Iris pigment epithelial cell (primary cell): ENCODE data around the gene LMAN2.
"Not testable (repeated sequence)": the region's sequence is repeated elsewhere in the genome, so short reads cannot be mapped to it uniquely, and the experiment has no call there.

Source experiments
- DNase-seq: peaks from one replicate; pipeline ENCODE4 v3.0.0-alpha.2; 2011; ENCODE audit warnings: low read depth

Gene LMAN2

DNA sequence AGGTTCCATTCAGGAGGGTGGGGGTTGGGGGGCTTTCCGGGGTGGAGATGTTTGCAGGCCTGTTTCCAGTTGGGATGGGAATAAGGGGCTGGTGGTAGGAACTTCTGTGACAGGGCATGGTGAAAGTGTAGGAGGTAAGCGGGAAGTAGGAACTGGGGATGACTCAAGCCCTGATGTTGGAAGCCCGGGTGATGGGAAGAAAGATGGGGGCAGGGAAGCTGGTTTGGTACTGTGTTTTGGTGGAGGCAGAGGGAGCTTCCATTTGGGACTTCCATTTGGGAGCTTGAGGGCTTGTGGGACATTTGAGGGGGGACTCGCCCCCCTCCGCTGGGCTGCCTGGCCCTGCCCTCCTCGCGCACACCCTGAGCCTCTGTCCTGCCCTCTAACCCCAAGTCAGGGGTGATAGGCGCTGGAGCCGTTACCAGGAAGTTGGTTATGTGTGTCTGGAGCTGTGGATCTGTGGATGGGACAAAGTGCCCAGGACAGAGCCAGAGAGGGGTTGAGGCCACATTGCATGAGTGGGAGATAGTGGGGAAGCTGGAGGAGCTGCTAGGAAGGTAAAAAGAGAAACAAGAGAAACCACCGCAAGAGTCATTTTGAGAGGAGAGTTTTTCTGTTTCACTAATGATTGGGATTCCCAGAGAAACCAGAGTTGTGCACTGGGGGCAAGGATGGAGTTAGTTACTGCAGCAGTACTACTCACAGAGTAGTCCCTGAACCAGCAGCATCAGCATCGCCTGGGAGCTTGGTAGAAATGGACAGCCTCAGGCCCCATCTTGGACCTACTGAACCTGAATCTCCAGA is 12.9 kb upstream of the LMAN2 start:
- DNase-seq: no peak

DNA sequence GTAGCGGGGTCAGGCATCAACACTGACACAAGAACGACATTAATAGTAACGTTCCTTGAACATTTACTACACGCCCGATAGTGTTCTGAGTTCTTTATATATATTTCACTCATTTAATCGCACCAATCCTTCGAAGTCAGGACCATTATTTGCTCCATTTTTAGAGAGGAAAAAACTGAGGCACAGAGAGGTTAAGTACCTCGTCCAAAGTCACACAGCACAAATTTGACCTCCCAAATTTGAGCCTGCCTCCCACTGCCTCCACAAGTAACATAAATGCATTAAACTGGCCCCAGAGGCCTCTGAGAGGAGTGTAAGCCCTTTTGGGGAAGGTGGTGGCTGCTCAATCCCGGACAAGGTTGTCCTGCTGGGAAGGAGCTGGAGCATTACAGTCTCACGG is 12.1 kb upstream of the LMAN2 start:
- no peak for DNase-seq

- no peak for DNase-seq
Observed at GRCh38 chr5:177362610-177363507, 11.4 kb upstream of the LMAN2 start.

DNA sequence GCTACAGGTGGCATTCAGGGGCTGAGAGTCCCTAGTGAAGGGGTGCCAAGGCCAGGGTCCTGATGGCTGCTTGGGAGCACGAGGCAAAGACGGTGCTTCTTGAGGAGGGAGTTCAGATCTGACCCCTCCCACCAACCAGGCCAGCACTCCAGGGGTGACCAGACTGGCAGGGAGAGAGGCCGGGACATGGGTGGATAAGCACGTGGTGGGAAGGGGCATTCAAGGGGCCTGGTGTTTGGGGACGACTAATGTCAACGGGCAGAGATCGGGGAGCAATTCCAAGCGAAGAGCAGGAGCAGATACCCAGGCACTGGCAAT is 10.8 kb upstream of the LMAN2 start:
- no peak for DNase-seq

- no peak for DNase-seq
Observed at GRCh38 chr5:177361418-177362291, 10.2 kb upstream of the LMAN2 start.

DNA sequence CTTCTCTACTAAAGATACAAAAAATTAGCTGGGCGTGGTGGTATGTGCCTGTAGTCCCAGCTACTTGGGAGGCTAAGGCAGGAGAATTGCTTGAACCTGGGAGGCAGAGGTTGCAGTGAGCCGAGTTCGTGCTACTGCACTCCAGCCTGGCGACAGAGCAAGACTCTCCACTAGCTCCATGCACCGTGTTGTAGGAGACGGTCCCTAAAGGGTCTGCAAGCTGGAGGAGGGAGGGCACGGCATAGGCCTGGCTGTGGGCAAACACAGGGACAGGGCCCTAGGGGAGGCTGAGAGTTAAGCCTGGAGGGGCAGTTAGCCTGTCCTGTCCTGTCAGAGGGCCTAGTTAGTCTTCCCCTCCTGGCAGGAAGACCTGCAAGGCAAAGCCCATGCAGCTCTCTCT is 9.3 kb upstream of the LMAN2 start:
- not testable (repeated sequence) for DNase-seq

- DNase-seq: no peak
Observed at GRCh38 chr5:177359860-177360259, 8.4 kb upstream of the LMAN2 start.

- no peak for DNase-seq
Observed at GRCh38 chr5:177359451-177359851, 8.0 kb upstream of the LMAN2 start.

- no peak for DNase-seq
Observed at GRCh38 chr5:177358370-177358819, 6.9 kb upstream of the LMAN2 start.

- peak; percentile 61 for DNase-seq
Observed at GRCh38 chr5:177357459-177358351, 6.2 kb upstream of the LMAN2 start, which contains the start of gene RGS14. Gene RGS14, plus strand, starts transcription at chr5:177357924. Its CDS starts 101 bp downstream, at chr5:177358025.

- DNase-seq: no peak
Observed at GRCh38 chr5:177357146-177357458, 5.6 kb upstream of the LMAN2 start.

- DNase-seq: no peak
Observed at GRCh38 chr5:177356746-177357145, 5.3 kb upstream of the LMAN2 start.

- no peak for DNase-seq
Observed at GRCh38 chr5:177355868-177356168, 4.3 kb upstream of the LMAN2 start.

- DNase-seq: no peak
Observed at GRCh38 chr5:177355162-177355867, 3.8 kb upstream of the LMAN2 start.

- no peak for DNase-seq
Observed at GRCh38 chr5:177354711-177355110, 3.2 kb upstream of the LMAN2 start.

DNA sequence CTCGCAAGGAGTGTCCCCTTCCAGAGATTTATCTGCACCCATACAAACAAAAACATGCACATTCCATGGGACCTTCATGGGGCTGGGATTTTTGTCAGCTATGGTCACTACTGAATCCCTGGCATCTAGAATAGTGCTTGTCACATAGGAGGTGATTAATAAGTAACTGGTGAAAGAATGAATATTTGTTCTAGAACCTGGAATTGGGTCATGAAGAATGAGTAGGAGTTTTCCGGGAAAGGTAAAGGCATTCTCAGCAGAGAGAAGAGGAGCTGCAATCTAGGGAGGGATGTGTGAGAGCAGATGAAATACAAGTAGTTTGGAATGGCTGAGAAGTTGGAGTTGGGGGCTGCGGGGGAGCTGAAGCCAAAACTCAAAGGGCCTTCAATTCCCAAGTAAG is 2.8 kb upstream of the LMAN2 start:
- DNase-seq: no peak

- DNase-seq: no peak
Observed at GRCh38 chr5:177353093-177353492, 1.6 kb upstream of the LMAN2 start.

DNA sequence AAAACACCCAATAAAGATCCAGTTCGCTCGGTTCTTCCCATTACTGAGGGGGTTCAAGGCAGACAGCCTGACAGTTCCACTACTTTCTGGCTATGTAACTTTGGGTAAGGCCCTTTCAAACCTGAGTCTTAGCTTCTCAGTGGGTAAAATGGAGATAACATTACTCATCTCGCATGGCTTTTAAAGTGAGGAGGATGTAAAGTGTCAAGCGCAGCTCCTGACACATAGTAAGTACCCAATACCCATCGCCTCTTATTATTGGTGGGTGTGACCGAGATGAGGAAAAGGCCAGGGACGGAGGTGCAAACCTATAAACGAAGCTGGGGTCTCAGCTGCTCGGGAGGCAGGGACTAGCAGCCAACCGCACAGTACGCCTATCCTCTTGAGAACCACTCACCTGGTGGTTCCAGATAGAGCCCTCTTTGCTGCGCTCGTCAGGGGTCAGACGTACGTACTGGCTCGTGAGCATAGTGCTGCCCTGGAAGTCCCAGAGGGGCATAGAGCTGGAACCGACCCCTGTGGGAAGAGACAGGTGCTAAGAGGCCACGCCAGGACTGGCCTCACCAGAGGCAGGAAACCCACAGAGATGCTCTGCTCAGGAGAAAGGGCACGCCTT is 584 bp downstream of the LMAN2 start:
- DNase-seq: no peak

DNA sequence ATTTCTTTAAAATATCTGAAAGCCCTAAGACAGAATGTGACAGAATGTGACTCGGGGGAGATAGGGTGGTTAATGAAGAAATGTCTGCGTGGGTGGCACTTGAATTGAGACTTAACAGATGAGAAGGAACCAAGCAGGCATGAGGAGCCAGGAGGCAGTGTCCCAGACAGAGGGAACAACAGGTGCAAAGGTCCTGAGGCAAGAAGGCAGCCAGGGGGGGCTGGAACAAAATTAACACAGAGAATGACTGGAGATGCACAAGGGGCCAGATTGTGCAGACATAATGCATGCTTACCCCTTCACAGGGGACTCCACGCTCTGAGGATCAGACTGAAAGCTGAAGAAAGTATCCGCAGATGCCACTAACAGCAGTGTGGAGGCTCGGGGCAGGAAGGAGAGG is 1.7 kb downstream of the LMAN2 start:
- DNase-seq: no peak

DNA sequence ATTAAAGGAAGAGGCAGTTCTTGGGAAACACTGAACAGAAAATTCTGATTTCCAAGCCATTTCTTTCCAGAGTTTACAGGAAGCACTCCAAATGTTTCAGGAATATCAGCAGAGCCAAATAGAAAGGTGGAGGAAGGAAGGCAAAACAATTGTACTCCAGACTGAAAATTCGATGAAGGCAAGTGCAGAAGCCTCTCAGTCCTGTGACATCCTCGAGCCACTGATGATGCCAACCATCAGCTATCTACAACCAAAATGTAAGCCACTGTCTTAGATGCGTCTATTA is 2.2 kb downstream of the LMAN2 start:
- DNase-seq: no peak

DNA sequence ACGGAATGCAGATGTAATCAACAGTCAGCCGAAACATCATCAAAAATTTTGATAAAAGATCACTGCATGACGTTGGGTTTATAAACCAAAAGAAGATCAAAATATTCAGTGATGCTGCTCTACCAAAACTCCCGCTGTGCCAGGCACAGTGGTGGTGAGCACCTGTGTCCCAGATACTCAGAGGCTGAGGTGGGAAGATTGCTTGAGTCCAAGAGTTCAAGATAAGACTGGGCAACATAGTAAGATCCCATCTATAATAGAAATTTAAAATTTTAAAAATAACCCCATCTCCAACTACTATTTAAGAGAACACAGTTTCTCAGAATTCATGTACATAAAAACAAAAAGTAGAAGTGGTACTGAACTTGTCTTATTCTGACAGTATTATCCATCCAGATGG is 3.8 kb downstream of the LMAN2 start:
- no peak for DNase-seq
